HG02623 (cell line): ENCODE data around the gene CSNK1D.

Source experiments
- ATAC-seq: cut with Tn5 transposase; IDR thresholded peaks from one replicate; pipeline ENCODE4 v1.9.1; 2021; ENCODE audit warnings: moderate library complexity; ENCODE audit not compliant: unreplicated experiment

The CSNK1D gene

GRCh38 chr17:82253179-82253544, 20.3 kb downstream of the CSNK1D start:
- no peak for ATAC-seq

- ATAC-seq, result no peak
Measured at GRCh38 chr17:82252511-82253178, 20.9 kb downstream of the CSNK1D start.

DNA sequence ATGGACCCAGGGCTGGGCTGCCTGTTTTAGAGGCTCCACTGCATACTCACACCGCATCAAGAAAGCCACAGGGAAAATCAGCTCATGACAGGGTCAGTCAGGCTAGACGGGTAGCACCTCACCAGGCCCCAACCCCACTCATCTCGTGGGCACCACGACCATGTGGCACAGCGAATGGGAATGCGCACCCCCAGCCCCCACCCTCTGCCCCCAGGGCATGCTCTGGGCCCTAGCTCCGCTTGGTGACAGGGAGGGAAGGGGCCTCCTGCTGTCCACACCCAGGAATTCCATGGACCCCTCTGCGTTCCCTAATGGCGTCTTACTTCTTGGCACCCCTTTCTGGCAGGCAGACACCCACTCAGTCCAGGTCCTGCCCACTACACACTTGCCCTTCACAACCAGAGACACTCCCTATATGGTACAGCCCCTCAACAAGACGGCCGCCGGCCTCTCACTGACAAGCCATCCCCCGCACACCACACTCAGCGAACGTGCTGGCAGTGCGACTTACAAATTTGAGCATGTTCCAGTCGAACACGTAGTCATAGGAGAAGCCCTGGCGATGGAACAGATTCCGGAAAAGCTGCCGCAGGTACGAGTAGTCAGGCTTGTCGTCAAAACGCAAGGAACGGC, 22.5 kb downstream of the CSNK1D start:
- ATAC-seq, result no peak

DNA sequence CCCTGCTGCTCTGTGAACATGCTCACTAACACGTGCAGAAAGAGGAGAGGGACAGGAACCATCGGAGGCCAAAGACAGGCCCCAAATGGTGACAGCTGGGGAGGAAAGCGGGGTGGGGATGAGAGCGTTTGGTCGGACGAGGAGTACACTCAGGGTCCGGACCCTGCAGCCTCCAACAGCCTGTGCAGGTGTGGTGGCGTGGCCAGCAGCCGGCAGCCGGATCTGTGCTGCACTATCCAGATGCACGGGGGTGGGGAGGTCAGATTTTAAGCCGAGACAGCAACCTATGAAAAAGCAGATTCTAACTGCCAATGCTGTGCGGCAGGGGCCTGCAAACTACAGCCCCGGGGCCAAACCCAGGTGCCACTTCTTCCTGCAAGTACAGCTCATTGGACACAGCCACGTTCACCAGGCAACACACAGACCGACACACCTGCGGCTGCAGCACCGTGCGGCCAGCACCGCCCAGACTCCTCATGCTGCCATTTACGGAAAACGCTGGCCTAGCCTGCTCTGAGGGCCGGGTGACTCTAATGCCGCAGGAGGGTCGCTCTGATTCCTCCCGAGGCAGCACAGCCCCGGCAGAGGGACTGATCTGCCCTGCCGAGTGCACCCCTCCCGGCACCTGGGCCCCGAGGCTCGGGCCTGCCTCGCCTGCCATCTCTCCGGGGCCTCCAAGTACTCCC, 23.5 kb downstream of the CSNK1D start:
- ATAC-seq, result no peak

DNA sequence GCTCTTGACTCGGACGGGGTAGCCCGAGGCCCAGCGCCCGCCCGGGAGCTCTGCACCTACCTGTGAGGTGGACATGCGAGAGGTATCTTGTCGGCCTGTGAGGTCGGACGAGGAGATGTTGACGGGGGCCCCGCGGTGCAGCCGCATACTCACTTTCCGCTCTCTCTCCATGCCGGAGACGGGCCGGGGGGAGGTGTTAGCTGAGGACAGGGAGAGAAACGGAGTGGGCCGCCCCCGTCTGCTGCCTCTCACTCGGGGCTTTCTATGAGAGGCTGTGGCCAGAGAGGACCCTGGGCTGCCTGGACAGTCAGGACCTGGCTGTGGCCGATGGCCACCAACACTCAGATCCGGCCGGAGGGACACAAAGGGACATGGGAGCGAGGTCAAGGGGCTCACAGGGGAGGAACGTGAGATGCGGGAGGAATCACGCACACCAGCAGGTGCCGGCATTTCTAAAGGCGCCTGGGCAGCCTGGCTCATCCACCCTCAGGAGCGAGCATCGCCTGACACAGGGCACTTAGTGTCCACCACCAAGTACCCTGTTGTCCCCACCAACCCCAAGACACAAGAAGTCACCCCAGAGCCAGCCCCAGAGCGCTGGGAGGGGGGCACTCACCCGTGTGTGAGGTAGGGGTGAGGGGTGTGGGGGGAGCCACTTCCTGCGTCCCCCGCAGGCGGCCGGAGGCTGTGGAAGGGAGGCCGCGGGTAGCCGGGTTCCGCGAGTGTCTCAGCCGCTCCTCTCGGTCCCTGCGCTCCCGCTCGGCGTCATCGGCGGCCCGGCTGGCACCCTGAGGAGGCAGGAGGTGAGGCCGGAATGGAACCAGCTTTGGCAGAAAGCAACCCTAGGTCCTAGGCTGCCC, 24.5 kb downstream of the CSNK1D start:
- no peak for ATAC-seq

DNA sequence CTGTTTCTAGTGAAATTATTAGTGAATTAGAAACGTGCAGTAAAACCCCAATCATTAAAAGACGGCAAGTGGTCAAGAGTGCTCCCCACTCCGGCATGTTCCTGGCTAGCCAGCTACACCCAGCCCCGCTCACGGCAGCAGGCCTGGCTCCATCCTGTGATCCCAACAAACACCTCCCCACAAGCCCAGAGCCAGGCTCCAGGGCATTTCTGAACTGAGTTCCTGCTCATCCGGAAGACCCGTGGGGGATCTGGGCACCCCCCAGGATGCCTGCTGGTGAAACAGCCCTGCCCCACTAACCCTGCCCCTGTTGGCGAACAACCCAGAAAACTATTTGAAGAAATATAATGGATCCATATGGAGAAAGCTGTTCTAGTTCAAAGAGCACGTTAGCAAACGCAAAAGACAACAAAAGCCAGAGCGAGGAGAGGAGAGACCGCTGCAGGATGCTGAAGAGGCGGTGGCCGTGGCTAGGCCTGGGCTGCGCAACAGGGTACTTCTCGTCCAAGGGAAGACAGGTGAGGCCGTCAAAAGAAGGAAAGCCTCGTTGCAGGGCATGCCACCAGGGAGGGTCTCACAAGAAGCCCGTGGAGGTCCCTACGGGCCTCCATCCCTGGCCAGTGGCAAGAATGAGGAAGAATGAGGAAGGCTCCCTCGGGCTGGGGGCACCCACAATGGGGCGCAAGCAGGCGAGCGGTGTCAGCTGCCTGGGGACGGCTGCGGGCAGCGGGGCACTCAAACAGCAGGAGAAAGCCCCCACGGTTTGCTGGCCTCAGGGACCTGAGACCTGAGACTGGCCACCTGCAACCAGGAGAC, 25.4 kb downstream of the CSNK1D start:
- ATAC-seq, result no peak

- ATAC-seq, result no peak
Measured at GRCh38 chr17:82247182-82247823, 26.2 kb downstream of the CSNK1D start.

DNA sequence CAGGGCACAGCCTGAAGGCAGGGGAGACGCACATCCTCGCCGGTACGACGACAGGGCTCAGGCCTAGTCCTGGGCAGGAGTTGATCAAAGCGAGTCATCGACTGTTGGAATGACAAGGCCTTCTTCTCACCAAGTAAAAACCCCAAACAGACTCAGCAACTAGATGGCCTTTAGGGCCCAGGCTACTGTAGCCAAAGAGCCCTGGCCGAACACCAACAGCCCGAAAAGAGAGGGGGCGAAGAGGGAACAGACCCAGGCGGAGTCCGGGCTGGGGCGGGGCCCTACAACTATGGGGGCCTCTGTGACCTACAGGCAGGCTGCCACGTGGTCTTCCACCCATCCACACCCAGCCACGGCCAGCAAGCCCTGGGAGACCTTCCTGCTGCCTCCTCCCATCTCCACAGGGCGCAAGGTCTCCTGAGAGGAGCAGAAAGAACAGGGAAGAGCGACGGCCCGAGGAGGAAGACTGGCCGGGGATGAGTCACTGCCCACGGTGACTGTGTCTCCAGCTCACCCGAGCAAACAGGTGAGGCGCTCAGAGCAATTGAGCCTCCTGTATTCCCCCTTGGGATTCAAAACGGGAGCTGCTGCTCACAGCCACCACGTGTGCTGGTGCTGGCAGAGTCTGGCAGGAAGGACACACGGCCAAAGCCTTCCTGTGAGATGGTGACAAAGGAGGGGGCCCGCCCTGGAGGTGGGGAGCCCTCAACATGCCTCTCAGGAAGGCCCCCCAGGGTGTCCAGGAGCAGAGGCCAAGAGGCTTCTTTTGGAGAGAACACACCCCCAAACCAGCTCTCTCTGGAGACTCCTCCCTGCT, 26.9 kb downstream of the CSNK1D start:
- ATAC-seq, result no peak

DNA sequence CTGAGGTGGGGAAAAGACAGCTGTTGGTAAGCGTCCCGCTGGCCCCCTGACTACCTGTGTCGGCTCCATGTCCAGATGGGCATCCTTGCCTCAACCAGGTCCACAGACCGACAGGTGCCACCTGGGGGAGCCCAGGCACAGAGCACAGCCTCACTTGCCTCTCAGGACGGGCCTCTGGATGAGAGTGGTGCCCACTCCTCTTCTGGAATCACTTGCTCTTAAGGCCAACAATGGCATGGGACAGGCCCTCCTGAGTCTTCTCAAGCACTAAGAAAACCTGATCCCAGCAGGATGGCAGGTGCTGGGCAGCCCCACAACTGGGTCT, 27.5 kb downstream of the CSNK1D start:
- no peak for ATAC-seq

DNA sequence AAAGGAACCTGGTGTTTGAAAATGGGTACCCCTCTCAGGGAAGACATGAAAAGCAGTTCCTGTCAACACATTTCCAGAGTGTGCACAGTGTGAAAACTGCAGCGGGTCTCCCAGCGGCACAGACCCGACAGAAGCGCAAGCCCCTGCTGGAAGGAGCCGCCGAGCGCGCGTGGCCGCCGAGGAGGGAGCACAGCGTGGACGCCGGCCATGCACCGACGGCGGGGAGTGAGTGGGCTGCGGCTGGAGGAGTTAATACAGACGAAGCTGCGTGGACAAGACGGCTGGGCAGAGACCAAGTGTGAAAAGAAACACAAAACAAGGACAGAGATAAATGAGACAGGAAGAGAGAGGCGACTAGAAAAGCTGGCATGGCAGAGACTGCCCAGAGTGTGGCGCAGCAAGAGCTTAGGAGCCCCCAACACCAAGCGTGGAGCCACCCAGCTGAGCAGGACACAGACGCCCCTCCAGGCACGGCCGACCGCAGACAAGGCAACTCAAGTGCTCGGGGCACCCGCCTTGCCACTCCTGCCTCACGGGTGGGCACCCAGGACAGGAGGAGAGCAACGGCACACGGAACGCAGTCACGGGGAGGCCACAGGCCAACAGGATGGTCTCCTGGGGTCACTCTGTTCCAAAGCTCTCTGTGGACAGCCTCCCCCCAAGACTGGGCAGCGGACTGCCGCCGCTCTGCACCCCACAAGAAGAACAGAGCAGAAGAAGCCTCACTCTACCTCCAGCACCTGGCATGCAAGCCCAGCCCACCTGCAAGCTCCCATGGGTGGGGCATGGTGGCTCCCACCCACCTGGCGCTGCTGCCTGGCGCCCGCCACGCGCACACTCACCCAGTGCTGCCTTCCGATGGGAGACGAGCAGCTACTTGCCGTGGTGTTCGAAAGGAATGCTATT, 28.1 kb downstream of the CSNK1D start:
- no peak for ATAC-seq

- ATAC-seq, result no peak
Measured at GRCh38 chr17:82244413-82245133, 28.9 kb downstream of the CSNK1D start.

- ATAC-seq, result no peak
Measured at GRCh38 chr17:82243648-82244412, 29.7 kb downstream of the CSNK1D start.

DNA sequence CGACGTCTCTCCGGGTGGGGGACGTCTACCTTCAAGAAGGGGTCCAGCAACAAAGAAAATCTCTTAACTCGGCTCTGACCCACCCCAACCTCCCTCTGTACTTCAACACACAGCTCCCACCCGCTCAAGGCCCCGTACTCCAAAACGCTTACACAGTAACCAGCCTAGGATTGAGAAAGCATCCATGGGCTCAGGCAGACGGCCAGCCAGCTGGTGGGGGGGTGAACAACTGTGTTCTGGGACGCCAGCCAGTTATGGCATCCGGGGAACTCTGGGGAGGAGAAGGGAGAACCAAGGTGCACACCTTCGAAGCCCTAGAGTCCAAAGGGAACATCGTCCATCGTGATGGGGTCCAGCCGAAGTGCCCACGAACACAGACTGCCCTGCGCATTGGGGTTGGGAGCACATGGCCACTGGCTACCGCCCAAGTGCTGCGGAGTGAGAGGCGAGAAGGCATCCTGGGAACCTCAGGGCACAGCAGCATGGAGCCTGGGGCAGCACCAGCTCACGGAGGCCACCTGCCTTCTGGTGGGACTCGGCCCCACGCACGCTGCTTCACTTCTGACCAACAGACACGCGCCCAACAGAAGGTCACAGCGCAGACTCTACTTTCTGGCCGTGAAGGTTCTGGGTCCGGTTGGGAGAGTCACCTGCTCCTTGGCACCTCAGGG, 30.4 kb downstream of the CSNK1D start:
- ATAC-seq, result no peak

GRCh38 chr17:82242698-82242976, 30.9 kb downstream of the CSNK1D start:
- no peak for ATAC-seq

DNA sequence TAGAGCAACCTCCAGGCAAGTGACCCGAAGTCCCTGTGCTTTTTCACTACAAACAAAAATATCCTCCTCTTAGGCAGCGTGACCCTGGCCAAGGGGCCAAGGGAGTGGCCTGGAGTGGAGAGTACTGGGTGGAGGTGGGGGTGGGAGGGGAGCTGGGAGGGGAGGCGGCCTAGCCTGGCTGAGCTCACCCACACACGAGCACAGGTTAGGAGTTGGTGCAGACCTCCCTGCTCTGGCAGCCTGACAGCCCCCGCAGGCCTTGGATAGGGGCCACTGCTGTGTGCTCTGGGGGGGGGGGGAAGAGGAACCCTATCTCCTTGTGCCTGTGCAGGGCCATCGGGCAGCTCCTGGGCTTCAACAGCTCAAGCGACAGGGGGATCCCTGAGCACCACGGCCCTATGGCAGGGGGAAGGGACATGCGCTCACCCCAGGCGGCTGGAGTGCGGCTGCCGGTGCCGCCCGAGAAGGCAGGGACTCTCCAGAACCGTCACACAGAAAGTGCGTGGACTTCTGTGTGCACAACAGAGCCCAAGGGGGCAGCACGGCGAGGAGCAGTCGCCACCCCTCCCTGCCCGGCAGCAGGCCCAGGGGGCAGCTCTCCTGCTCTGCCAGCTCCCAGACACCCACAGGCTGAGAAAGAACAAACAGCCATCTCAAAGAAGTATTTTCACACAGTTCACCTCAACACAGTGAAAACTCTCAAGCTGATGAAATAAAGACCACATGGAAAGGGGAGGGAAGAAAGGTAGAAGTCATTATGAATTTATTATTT, 31.4 kb downstream of the CSNK1D start:
- no peak for ATAC-seq
